Measurements from ENCODE around the gene KSR2. TPM values are rescaled to one million over a fixed set of nuclear protein-coding genes. Genes with fewer than 3 reads are reported as not detected.

Gene KSR2
- total RNA-seq, 1 experiment from 2014 or later: 2.0 TPM

GRCh38 chr12:117829108-117829507 is 139.7 kb downstream of the KSR2 start:
- H3K4me3 ChIP-seq: no peak overlapping the region
- H3K4me1 ChIP-seq (replicated peaks; ENCODE audit: insufficient read depth): no peaks in the 10 kb centered on the region
- H3K79me2 ChIP-seq (ENCODE audit: low read depth): no peaks in the 10 kb centered on the region
- no TSS peak for BruUV-seq (replicated peaks)
- no peaks in the 10 kb centered on the region for H3K27me3 ChIP-seq (ENCODE audit: insufficient read depth, low read depth)
- H3K27ac ChIP-seq: no peak overlapping the region
- intact Hi-C loops (cut with micrococcal nuclease; ENCODE audit: unreplicated experiment): no loop called here
- TF ChIP-seq, protein P1, sequence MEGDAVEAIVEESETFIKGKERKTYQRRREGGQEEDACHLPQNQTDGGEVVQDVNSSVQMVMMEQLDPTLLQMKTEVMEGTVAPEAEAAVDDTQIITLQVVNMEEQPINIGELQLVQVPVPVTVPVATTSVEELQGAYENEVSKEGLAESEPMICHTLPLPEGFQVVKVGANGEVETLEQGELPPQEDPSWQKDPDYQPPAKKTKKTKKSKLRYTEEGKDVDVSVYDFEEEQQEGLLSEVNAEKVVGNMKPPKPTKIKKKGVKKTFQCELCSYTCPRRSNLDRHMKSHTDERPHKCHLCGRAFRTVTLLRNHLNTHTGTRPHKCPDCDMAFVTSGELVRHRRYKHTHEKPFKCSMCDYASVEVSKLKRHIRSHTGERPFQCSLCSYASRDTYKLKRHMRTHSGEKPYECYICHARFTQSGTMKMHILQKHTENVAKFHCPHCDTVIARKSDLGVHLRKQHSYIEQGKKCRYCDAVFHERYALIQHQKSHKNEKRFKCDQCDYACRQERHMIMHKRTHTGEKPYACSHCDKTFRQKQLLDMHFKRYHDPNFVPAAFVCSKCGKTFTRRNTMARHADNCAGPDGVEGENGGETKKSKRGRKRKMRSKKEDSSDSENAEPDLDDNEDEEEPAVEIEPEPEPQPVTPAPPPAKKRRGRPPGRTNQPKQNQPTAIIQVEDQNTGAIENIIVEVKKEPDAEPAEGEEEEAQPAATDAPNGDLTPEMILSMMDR (conservative IDR thresholded peaks at IDR 0.05): no peak
- TF ChIP-seq EZH2 (IDR thresholded peaks at IDR 0.05; ENCODE audit: low read depth): no peak
- H3K4me2 ChIP-seq: no peak overlapping the region
- no peaks in the 10 kb centered on the region for H3F3A ChIP-seq (ENCODE audit: insufficient read depth, low read depth)
- H3K9me2 ChIP-seq (ENCODE audit: insufficient read depth): no peaks in the 10 kb centered on the region
- no peaks in the 10 kb centered on the region for H4K20me1 ChIP-seq (ENCODE audit: insufficient read depth)
- CTCF ChIA-PET: no interaction called here
- no peaks in the 10 kb centered on the region for H3K36me3 ChIP-seq (ENCODE audit: low read depth)
- no peak for DNase-seq
- H3K9me3 ChIP-seq (ENCODE audit: insufficient read depth, low read depth): peaks cover 6% of the 10 kb centered on the region; the same call in 1 of the 2 replicates
- H2AFZ ChIP-seq: no peak overlapping the region
- POLR2A ChIA-PET (ENCODE audit: unreplicated experiment): no interaction called here

- no peaks in the 10 kb centered on the region for H3K27me3 ChIP-seq (ENCODE audit: insufficient read depth, low read depth)
- H3K9me3 ChIP-seq (ENCODE audit: insufficient read depth, low read depth): peaks cover 6% of the 10 kb centered on the region; the same call in 1 of the 2 replicates
- no peak for TF ChIP-seq EZH2 (IDR thresholded peaks at IDR 0.05; ENCODE audit: low read depth)
- TF ChIP-seq, protein P1 (conservative IDR thresholded peaks at IDR 0.05): no peak
- H3K4me3 ChIP-seq: no peak overlapping the region
- H3K79me2 ChIP-seq (ENCODE audit: low read depth): no peaks in the 10 kb centered on the region
- intact Hi-C loops (cut with micrococcal nuclease; ENCODE audit: unreplicated experiment): no loop called here
- H3K36me3 ChIP-seq (ENCODE audit: low read depth): no peaks in the 10 kb centered on the region
- H2AFZ ChIP-seq: no peak overlapping the region
- CTCF ChIA-PET: no interaction called here
- no peaks in the 10 kb centered on the region for H4K20me1 ChIP-seq (ENCODE audit: insufficient read depth)
- no peak for DNase-seq
- POLR2A ChIA-PET (ENCODE audit: unreplicated experiment): no interaction called here
- H3K27ac ChIP-seq: no peak overlapping the region
- no peaks in the 10 kb centered on the region for H3F3A ChIP-seq (ENCODE audit: insufficient read depth, low read depth)
- no peaks in the 10 kb centered on the region for H3K4me1 ChIP-seq (replicated peaks; ENCODE audit: insufficient read depth)
- no TSS peak for BruUV-seq (replicated peaks)
- H3K9me2 ChIP-seq (ENCODE audit: insufficient read depth): no peaks in the 10 kb centered on the region
- no peak overlapping the region for H3K4me2 ChIP-seq
Measured at GRCh38 chr12:117827660-117828059, 141.1 kb downstream of the KSR2 start.

DNA sequence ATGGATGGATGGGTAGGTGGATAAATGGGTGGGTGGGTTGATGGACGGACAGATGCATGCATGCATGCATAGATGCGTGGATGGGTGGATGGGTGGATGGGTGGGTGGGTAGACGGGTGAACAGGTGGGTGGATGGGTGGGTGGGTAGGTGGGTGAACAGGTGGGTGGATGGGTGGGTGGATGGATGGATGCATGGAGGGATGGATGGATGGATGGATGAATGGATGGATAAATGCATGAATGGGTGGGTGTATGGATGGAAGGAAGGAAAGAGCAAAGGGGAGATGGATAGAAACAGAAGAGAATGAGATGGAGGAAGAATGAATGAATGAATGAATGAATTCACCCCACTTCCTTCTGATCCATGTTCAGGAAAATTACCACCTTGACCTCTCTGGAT is 143.0 kb downstream of the KSR2 start:
- H3K79me2 ChIP-seq (ENCODE audit: low read depth): no peaks in the 10 kb centered on the region
- ChIA-PET CTCF (no interaction called here), POLR2A (ENCODE audit: unreplicated experiment) (no interaction called here)
- H3F3A ChIP-seq (ENCODE audit: insufficient read depth, low read depth): no peaks in the 10 kb centered on the region
- H3K4me1 ChIP-seq (replicated peaks; ENCODE audit: insufficient read depth): no peaks in the 10 kb centered on the region
- no peaks in the 10 kb centered on the region for H3K36me3 ChIP-seq (ENCODE audit: low read depth)
- H4K20me1 ChIP-seq (ENCODE audit: insufficient read depth): no peaks in the 10 kb centered on the region
- peaks cover 3% of the 10 kb centered on the region; the same call in 1 of the 2 replicates for H3K27me3 ChIP-seq (ENCODE audit: insufficient read depth, low read depth)
- H3K9me3 ChIP-seq (ENCODE audit: insufficient read depth, low read depth): peaks cover 6% of the 10 kb centered on the region; the same call in 1 of the 2 replicates
- no peak for TF ChIP-seq EZH2 (IDR thresholded peaks at IDR 0.05; ENCODE audit: low read depth)
- TF ChIP-seq, protein P1 (conservative IDR thresholded peaks at IDR 0.05): no peak
- no peak for DNase-seq
- H3K9me2 ChIP-seq (ENCODE audit: insufficient read depth): 0 out of 2 replicates have a peak, but pooled peaks cover 5% of the 10 kb centered on the region
- H3K4me2 ChIP-seq: no peak overlapping the region
- H3K27ac ChIP-seq: no peak overlapping the region
- no peak overlapping the region for H2AFZ ChIP-seq
- H3K4me3 ChIP-seq: no peak overlapping the region
- BruUV-seq (replicated peaks): no TSS peak
- intact Hi-C loops (cut with micrococcal nuclease; ENCODE audit: unreplicated experiment): no loop called here
